Right kidney (tissue), 9 donors: Measurements from ENCODE around the gene PSD4.
A peak's percentile ranks its signal among the peaks of the same experiment; 100 is the strongest.

Experiments used
- DNase-seq: peaks from one replicate; pipeline ENCODE4 v3.0.0-alpha.2; 2016
- long read RNA-seq, 8 donors: transcript quantifications; one replicate each; lab custom pipeline, GENCODE V29; 2026

The PSD4 gene
- long read RNA-seq, donor 1, partial matches to known transcripts, result 0 of 3 reads
- long read RNA-seq, donor 1, other reads (novel, unspliced or antisense), result 0 of 3 reads
- long read RNA-seq, donor 2, partial matches to known transcripts, result 0 of 2 reads
- long read RNA-seq, donor 2, other reads (novel, unspliced or antisense), result 0 of 2 reads
- long read RNA-seq, donor 3, partial matches to known transcripts, result 0 of 2 reads
- long read RNA-seq, donor 3, other reads (novel, unspliced or antisense), result 0 of 2 reads
- long read RNA-seq, donor 4, partial matches to known transcripts, result 0 of 3 reads
- long read RNA-seq, donor 4, other reads (novel, unspliced or antisense), result 0 of 3 reads
- long read RNA-seq, donor 5, partial matches to known transcripts, result 0 of 3 reads
- long read RNA-seq, donor 5, other reads (novel, unspliced or antisense), result 0 of 3 reads
- long read RNA-seq, donor 6, transcript PSD4-207 (2 exons, 2,424 nt), result major isoform, 5 of 8 reads
- long read RNA-seq, donor 6, partial matches to known transcripts, result 0 of 8 reads
- long read RNA-seq, donor 6, other reads (novel, unspliced or antisense), result 0 of 8 reads
- long read RNA-seq, donor 7, partial matches to known transcripts, result 442 of 489 reads
- long read RNA-seq, donor 7, other reads (novel, unspliced or antisense), result 46 of 489 reads
- long read RNA-seq, donor 8, partial matches to known transcripts, result 0 of 4 reads
- long read RNA-seq, donor 8, other reads (novel, unspliced or antisense), result 0 of 4 reads

DNA sequence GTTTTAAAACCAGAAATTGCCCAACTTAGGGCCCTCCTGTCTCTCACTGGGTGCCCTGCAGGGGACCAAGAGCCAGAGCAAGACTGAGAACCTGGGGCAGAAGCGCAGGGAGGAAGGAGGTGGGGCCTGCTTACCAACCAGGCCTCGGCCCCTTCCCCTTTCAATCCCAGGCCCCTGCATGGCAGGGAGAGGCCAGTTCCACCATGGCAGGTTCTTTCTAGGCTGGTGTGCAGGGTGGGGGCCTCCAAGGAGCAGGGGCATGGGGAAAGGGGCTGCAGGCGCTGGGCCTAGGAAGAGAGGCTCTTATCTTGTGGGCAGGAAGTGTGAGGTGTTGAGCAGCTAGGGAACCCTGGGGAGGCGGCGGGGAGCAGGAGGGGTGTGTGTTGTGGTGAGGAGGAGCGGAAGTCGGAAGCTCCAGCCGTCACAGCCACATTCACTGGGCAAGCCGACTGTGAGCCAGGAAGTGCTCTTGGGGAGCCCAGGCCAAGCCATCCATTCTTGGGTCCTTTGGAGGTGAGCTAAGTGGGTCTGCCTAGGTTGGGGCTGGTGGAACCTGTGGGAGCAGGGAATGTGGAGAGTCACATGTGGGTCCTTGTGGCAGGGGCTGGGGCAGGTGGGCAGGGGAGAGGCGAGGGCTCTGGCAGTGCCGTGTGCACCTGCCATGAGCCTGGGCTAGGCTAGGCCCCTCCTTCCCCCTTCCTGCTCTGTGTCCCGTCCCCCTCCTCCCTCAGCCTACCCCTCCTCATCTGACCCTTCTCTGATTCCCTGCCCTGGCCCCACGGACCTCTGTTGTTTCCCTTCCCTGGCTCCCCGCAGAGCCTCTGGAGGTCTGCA, at the start of gene PSD4:
TSS of gene PSD4 (plus strand) at position 430 of the 834 bp plus-strand sequence. CDS start 8,486 bp downstream, outside the sequence.
- no peak for DNase-seq

DNA sequence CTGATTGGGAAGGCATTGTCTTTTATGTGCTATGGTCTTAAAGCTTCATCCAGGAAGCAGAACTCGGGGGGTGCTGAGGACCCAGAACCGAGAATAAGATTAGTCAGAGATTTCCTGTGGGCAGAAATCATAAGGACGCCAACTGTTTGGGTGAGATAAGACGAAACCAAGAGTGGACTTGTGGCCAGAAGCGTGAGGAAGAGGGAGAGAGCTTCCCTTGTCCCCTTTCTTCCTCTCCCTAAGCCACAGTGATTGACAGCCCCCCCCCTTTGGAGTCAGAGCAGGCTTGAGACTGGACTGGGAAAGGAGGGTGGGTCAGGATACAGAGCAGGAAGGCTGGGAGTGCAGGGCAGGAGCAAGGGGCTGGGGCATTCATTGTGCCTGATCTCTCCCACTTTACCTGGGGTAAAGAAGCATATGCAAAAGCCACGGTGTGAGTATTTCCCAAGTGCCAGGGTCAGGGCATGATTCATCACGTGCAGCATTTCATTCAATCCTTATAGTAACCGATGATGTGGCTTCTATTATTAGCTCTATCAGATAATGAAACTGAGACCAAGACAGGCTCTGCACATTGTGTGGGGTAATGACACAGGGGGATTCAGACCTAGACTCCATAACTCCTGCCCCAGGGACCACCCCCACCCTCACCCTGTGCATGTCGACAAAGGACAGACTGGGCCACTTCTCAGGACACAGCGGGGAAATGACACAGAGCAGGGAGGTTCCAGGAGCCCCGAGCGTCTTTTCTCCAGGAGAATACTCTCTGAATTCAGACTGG, 49.4 kb upstream of the PSD4 start:
- DNase-seq, result no peak

DNA sequence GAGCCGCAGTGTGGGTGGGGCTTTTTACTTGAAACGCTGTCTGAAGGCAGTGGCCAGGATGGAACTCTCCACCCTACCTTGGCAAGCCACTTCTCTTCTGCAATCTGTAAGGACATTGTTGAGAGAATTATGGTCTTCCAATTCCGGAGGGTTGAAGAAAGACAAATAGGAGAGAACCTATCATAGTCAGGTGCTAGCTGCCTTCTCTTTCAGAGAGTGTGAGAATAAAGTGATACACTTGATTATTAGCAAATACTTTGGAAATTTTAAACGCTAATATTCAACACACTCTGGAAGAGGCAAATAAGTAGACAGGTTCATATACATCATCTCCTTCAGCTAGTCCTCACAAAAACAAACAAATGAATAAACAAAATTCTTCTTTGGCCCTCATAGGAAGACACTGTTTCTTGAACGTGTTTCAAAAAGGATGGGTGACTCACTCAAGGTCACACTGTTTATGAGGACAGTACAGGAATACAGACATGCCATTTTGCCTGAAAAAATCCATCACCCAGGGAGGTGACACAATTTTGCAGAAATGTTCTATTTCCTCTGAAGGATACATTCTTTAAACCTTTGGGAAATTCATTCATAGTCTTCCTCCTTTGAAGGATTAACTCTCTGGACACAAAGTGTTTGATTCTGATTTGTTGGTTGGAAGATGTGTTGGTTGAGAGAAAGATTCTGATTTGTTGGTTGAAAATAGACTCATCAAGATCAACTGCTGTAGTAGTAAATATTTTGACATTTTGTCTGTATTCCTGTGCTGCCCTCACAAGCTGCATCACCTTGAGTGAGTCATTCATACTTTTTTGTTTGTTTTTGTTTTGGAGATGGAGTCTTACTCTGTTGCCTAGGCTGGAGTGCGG, 48.6 kb upstream of the PSD4 start:
- no peak for DNase-seq

DNA sequence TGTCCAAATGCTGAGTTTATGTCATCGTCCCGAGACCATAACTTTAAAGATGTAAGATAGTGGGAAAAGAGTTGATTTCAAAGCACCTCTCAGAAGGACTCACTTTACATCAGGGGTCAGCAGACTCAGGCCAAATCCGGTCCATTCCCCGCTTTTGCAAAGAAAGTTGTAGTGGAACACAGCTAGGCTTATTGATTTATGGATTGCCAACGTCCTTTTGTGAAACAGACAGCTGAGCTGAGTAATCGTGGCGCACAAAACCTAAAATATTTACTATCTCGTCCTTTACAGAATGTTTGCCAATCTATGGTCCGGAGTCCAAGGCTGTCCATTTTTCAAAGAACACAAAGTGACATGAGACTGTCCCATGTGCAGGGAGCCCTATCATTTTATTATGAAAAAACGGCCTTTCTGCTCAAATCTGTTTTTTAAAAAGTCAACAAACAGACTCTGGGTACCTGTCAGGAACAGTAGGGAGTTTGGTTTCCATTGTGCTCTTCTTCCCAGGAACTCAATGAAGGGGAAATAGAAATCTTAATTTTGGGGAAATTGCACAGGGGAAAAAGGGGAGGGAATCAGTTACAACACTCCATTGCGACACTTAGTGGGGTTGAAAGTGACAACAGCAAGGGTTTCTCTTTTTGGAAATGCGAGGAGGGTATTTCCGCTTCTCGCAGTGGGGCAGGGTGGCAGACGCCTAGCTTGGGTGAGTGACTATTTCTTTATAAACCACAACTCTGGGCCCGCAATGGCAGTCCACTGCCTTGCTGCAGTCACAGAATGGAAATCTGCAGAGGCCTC, 46.7 kb upstream of the PSD4 start, which contains the start of gene IL1RN:
TSS of gene IL1RN (plus strand) at position 754 of the 801 bp plus-strand sequence. CDS start at position 781, 27 bp downstream.
- no peak for DNase-seq

GRCh38 chr2:113127646-113128570, 45.9 kb upstream of the PSD4 start:
- no peak for DNase-seq

DNA sequence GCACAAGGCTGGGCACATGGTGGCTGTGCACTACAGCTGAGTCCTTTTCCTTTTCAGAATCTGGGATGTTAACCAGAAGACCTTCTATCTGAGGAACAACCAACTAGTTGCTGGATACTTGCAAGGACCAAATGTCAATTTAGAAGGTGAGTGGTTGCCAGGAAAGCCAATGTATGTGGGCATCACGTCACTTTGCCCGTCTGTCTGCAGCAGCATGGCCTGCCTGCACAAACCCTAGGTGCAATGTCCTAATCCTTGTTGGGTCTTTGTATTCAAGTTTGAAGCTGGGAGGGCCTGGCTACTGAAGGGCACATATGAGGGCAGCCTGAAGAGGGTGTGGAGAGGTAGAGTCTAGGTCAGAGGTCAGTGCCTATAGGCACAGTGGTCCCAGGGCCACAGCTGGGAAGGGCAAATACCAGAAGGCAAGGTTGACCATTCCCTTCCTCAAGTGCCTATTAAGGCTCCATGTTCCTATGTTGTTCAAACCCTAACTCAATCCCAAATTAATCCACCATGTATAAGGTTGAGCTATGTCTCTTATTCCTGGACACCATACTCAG, 44.2 kb upstream of the PSD4 start:
- DNase-seq, result no peak

GRCh38 chr2:113131352-113132185, 42.2 kb upstream of the PSD4 start:
- no peak for DNase-seq

DNA sequence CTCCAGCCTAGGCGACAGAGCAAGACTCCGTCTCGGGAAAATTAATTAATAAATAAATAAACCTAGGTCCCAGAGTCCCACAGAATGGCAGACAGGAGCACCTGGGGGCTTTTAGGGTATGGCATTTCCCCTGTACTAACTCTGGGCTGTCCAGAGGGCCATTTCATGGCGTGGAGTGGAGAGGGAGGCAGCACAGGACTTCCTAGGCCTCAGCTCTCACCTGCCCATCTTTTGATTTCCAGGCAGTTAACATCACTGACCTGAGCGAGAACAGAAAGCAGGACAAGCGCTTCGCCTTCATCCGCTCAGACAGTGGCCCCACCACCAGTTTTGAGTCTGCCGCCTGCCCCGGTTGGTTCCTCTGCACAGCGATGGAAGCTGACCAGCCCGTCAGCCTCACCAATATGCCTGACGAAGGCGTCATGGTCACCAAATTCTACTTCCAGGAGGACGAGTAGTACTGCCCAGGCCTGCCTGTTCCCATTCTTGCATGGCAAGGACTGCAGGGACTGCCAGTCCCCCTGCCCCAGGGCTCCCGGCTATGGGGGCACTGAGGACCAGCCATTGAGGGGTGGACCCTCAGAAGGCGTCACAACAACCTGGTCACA, 41.3 kb upstream of the PSD4 start:
- no peak for DNase-seq

- DNase-seq, result no peak
Observed at GRCh38 chr2:113133704-113134598, 39.8 kb upstream of the PSD4 start.

DNA sequence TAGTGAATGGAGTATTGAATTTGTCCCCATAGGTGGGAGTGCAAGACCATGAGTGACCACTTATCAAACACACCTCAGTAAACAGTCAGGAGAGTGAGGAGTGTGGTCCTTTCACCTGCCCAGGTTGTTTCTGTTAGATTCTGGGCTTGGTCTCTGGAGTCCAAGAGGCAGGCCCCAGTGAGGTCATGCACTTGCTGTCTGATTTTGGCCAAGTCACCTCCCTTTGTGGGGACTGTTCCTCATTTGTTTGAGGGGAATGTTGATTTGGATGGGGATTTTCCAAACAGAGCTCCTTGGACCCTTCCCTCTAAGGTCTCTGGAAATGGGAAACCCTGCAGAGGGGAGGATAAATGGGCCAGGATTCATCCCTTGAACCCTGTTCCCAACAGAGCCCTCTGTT, 39.1 kb upstream of the PSD4 start:
- no peak for DNase-seq

GRCh38 chr2:113135317-113135716, 38.5 kb upstream of the PSD4 start:
- no peak for DNase-seq

GRCh38 chr2:113136828-113137775, 36.7 kb upstream of the PSD4 start:
- peak; percentile 20 for DNase-seq

DNA sequence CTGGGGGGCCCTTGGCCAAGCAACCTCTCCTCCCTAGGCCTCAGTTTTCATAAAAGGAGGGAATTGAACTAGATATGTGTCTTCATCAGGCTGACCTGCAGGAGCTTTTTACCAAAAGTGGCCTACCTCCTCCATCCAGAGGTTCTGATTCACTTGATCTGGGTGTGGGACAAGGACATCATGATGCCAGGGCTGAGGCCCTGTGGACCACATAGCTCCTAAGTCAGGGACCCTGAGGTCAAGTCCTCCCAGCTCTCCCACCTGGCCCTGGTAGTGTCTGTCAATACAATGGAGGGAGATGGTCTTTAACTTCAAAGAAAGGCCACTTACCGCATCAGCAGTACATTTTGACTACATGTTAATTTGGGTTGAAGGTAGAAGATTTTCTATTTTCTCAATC, 35.9 kb upstream of the PSD4 start:
- DNase-seq, result no peak

DNA sequence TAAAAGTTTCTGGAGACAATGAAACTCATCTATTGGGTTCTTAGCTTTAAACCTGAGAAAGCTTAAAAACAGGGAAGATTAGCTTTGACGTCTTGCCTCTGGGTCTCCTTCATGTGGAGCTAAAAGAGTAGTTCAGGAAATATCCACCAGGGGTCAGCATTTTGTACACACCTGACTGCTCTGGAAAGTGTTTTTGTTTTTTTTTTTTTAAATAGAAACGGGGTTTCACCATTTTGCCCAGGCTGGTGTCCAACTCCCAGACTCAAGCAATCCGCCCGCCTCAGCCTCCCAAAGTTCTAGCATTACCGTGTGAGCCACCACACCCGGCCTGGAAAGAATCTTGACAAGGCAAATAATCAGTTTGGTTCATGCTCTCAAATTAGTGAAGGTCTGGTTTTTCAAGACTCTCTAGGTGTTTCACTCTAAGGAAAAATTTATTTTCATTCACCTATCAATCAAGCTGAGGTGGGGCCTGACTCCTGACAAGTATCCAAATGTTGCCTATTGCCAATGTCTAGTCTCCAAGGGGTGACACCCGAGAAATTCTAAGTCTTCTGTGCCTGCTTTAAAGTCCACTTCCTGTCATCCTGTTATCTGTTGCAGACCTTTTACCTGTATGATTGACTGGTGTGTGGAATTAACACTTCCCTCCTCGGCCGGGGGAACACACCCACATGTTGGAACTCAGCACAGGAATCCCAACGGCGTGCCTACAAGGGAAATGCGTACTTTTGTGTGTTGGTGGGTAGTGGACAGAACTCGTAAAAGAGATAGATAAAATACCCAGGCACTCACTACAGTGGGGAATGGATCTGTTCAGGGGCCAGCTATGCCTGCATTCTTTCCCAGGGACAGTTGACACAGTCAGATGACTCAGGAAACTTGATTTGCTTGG, 35.1 kb upstream of the PSD4 start:
- DNase-seq, result peak; percentile 51
